H1 (cell line): Measurements from ENCODE around the gene ADARB2. TPM values are rescaled to one million over a fixed set of nuclear protein-coding genes. Genes with fewer than 3 reads are reported as not detected.

Experiments
- ATF2 ChIP-seq: IDR thresholded peaks from 2 replicates; pipeline ENCODE4 v1.6.1; 2012; ENCODE audit warnings: low read length, inconsistent platforms
- CBX8 ChIP-seq: fragments of 300-800, 300-1000 bp; sonication (generic); IDR thresholded peaks from 2 replicates; pipeline ENCODE4 v1.7.1; 2016; ENCODE audit warnings: low read depth, low read length, borderline replicate concordance
- CHD7 ChIP-seq: fragments of 300-600 bp; sonication (generic); IDR thresholded peaks from 2 replicates; pipeline ENCODE4 v1.7.1; 2012; ENCODE audit warnings: low read length, moderate library complexity, mild to moderate bottlenecking, inconsistent platforms; ENCODE audit not compliant: insufficient replicate concordance
- SP2 ChIP-seq: IDR thresholded peaks from 2 replicates; pipeline ENCODE4 v1.6.1; 2012; ENCODE audit warnings: mild to moderate bottlenecking, low read length, inconsistent platforms
- polyA plus RNA-seq, 7 experiments: library from polyadenylated mRNA; depleted of rRNA in 3 of 7; stranded (reverse) in 5 of 7; unstranded in 2 of 7; fragments of >200 nt in 5 of 7; fragments of 200-250 nt in 2 of 7; gene quantifications; 1 replicate in 5 of 7; 2 replicates in 1 of 7; 4 replicates in 1 of 7; pipeline versions ENCODE4 v1.2.1 to v1.2.3, GENCODE V29; 2011 to 2013; ENCODE audit warnings: missing spikeins in 2 of 7, mixed read lengths in 2 of 7
- total RNA-seq: library from RNA; stranded (reverse); fragmentation: NEBNext Ultra II Directional; extraction: Animal tissue kit (Norgen Biotek cat#: 25700); gene quantifications from 2 replicates; pipeline ENCODE4 v1.2.1, GENCODE V29; 2021

Gene ADARB2
- total and polyA plus RNA-seq, 2 of the 8 experiments (the other 6 are each of a cell fraction or from before 2014, with no cell fraction given): 2.2 to 2.8 TPM

- TF ChIP-seq CHD7 (no peak), CBX8 (no peak), SP2 (no peak), ATF2 (no peak)
Observed at GRCh38 chr10:1267148-1267547, 470.2 kb downstream of the ADARB2 start (continued).
